HG02938 (cell line): ENCODE data around the gene NR6A1.

Source experiments
- ATAC-seq: cut with Tn5 transposase; IDR thresholded peaks from one replicate; pipeline ENCODE4 v1.9.1; 2021; ENCODE audit warnings: mild to moderate bottlenecking, moderate library complexity; ENCODE audit not compliant: unreplicated experiment

NR6A1 gene

DNA sequence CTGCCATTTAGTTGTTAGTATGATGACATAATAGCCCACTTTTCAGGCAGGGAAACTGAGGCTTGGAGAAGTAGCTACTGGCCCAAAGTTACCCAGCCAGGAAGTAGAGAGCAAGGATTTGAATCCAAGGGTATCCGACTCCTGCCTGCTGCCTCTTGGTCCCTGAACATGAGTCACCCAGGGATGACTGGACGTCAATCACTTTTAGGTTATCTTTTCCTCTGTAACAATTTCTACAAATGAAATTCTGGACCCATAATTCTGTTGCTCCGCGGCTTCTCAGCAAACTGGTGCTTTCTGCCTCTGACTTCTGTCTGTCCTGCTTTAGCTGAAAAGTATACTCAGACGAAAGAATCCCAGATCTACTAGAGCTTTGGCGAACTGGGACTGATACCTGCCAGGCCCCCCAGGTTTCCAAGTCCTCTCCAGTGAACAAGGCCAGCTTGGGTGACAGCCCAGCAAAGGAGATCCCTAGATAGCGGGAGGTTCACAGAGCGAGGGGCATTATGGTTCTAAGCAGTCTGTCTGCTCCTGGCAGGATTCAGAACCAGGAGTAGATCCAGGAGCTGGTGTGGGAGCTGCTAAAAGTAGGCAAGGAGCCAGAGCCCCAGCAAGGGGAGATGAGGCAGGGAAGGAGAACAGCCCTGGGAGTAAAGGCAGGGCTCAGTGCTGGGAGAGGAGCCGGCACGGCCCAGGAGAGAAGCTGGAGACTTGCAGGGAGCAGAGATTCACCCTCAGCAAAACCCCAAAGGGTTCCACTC lies 26.4 kb upstream of the NR6A1 start:
- no peak for ATAC-seq

GRCh38 chr9:124795881-124796431 lies 24.8 kb upstream of the NR6A1 start:
- no peak for ATAC-seq

DNA sequence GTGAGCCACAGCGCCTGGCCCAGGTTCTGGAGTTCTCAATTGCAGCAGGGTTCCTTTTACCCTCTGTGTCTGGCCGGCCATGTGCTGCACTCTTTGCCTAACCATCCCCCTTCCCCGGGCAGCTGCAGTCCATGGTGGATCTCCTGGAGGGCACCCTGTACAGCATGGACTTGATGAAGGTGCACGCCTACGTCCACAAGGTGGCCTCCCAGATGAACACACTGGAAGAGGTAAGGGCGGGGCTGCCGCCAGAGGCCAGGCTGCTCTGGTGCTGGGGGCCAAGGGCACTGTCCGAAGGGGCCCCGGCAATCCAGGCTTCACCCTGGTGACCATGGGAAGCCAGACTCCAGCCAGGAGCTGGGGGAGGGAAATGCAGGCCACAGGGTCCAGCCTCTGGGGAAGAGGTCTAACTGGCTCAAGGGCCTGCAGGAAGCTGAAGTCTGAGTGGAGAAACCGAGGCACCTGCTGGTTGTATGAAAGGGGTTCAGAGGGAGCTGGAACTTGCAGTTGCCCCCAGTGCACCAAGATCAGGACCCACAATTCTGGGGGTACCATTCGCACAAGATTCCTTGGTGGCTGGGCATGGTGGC lies 23.9 kb upstream of the NR6A1 start:
- no peak for ATAC-seq

GRCh38 chr9:124793015-124793541 lies 22.0 kb upstream of the NR6A1 start:
- ATAC-seq = no peak

- ATAC-seq = no peak
These were observed 21.3 kb upstream of the NR6A1 start for GRCh38 chr9:124792257-124793014.

- ATAC-seq = no peak
These were observed 19.8 kb upstream of the NR6A1 start for GRCh38 chr9:124790801-124791505.

DNA sequence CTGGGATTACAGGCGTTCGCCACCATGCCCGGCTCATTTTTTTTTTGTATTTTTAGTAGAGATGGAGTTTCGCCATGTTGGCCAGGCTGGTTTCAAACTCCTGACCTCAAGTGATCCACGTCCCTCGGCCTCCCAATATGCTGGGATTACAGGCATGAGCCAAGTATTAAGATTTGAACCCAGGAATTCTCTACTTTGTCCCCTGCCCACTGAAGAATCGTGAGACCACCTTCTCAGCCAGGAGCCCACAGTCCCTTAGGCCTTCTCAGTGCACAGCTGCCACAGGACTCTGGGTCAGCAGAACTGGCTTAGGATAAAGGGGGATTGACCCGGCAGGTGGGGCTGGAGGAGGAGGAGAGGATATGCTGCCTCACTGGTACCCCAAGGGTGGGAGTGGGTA lies 19.2 kb upstream of the NR6A1 start:
- ATAC-seq = no peak

DNA sequence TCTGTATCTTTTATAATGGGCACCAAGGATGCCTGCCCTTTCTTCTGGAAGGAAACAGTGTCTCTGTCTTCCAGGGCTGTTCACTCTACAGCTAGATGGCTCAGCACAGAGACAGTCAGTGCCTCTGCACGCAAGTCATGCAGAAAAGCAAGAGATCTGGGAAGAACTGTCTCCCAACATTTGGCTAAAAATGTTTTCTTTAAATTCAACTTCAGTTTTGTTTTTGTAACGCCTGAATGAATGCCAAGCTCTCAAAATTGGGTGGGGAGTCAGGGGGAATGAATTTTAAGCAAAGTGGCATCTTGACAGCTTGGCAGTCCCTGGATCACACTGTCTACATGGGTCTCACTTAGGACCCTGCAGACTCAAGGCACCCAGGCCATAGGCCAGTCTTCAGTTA lies 18.4 kb upstream of the NR6A1 start:
- no peak for ATAC-seq

DNA sequence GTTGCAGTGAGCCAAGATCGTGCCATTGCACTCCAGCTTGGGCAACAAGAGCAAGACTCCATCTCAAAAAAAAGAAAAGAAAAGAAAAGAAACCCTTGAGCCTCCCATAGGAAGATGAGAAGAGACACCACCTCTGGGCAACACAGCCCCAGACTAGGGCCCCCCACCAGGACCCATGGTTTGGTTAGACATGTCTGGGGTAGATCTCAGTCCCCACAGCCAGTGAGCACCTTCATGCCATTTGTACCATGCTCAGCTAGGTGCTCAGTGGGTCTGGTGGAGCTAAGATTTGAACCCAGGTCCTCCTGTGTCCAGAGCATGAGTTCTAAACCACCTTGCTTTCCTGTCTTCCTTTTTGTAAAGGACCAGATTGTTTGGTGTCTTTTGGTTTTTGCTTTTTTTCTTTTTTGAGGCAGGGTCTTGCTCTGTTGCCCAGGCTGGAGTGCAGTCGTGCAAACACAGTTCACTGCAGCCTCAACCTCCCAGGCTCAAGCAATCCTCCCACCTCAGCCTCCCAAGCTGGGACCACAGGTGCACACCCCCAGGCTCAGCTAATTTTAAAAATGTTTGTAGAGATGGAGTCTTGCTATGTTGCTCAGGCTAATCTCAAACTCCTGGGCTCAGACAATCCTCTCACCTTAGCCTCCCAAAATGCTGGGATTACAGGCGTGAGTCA lies 17.6 kb upstream of the NR6A1 start:
- no peak for ATAC-seq

DNA sequence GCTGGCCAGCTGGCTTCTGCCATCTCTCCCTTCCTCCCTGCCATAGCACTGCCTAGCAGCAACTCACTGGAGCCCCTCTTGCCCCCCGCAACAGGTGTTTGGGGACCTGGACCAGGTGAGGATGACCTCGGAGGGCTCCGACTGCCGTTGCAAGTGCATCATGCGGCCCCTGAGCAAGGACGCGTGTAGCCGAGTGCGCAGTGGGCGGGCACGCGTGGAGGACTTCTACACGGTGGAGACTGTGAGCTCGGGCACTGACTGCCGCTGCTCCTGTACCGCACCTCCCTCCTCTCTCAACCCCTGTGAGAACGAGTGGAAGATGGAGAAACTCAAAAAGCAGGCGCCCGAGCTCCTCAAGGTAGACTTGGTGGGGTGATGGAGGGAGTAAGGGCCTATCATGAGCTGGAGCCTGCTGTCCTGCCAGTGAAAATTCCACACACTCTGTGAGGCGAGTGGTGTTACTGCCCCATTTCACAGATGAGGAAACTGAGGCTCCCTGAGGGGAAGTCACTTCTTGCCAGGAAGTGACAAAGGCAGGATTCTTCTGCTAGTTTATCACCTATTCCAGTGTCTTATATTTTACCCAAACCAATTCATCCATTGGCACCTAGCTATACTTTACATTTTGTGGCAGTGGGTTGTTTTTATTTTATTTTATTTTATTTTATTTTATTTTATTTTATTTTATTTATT lies 15.9 kb upstream of the NR6A1 start:
- no peak for ATAC-seq

DNA sequence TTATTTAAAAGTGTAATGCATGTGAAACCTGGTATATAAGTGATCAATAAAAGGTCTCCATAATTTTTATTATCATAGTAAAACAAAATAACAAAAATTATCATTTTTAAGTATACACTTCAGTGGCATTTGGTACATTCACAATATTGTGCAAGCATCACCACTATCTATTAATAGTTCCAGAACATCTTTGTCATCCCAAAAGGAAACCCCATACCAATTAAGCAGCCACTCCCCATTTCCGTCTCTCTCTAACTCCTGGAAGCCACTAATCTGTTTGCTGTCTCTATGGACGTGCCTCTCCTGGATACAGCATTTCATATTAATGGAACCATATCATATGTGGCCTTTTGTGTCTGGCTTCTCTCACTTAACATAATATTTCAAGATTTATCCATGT lies 13.4 kb upstream of the NR6A1 start:
- no peak for ATAC-seq

GRCh38 chr9:124783830-124784229 lies 12.7 kb upstream of the NR6A1 start:
- no peak for ATAC-seq

DNA sequence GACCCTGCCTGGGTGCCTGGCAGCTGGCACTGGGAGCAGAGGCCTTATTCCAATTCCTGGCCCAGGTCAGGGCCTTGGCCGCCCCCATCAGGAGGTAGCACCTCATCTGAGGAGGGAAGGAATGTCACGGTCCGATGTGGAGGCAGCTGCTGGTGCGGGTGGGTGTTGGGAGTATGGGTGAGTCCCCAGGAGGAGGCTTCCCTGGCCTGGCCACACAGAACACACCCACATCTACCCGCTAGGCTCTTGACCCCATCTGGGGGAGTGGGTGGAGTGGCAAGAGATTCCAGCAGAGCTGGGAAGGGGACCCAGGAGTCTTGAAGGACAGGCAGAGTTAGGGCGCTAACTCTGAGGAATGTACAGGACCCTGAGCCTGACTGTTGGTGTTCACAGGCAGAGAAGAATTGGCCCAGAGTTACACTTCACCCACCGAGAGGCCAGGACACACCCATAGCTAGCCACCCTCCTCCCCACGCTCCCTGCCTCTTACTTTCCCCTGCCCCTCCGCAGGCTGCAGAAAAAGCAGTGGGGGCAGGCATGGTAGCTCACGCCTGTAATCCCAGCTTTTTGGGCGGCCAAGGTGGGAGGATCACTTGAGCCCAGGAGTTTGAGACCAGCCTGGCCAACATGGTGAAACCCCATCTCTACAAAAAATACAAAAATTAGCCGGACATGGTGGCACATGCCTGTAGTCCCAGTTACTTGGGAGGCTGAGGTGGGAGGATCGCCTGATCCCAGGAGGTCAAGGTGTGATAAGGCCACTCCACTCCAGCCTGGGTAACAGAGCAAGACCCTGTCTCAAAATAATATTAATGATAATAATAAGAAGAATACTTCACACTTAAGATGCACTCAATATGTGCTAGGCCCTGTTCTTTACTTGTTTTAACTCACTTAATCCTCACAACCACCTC lies 11.8 kb upstream of the NR6A1 start:
- ATAC-seq = no peak

DNA sequence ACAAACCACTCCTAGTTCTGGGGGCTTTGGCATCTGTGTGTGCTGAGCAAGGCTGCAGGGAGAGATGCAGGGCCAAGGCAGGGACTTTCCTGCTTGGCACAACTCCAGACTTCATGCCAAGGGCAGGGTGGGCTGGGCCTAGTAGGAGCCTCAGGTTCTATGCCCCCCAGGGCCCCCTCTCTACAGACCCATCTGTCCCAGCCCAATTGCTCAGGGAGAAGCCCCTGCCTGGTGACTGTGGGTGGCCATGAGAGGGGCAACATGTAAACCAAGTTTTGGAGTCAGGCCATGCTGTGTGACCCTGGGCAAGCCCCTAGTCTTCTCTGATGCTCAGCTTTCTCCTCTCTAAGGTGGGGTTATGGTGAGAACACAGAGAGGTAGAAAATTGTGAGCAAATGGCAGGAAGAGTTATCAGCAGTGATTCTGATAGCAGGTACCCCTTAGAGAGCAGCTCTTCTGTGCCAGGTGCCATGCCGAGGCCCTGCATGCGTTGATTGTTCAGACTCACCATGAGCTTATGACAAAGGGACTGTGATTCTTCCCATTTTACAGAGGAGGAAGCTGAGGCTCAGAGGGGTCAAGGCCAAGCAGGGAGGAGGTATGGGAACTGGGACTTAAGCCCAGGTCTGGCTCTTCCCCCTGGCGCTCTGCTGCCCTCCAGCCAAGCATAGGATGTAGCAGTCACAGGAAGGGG lies 11.0 kb upstream of the NR6A1 start:
- no peak for ATAC-seq

GRCh38 chr9:124780757-124781151 lies 9.6 kb upstream of the NR6A1 start:
- no peak for ATAC-seq

- ATAC-seq = no peak
These were observed 9.1 kb upstream of the NR6A1 start for GRCh38 chr9:124780060-124780756.

GRCh38 chr9:124779368-124780059 lies 8.4 kb upstream of the NR6A1 start:
- no peak for ATAC-seq
